Panc1 (cell line): ENCODE measurements around the gene ITGA3. TPM values are rescaled to one million over a fixed set of nuclear protein-coding genes. Genes with fewer than 3 reads are reported as not detected.

ENCODE experiments used
- ATAC-seq: fragments of 200-7000 bp; cut with Tn5 transposase; 2 replicates; pipeline ENCODE4 v1.9.1; 2020; ENCODE audit warnings: mild to moderate bottlenecking, moderate library complexity
- BruUV-seq: library from RNA; stranded (reverse); fragments of 400-500 nt; replicated peaks from 2 replicates; lab custom pipeline; 2021; lab: Mats Ljungman, UMichigan
- CTCF ChIA-PET: fragments of 300-600 bp; sonication (Branson Sonifier 250); formaldehyde crosslinking; loops from one replicate; lab custom pipeline; 2022; ENCODE audit warnings: antibody characterized with exemption; lab: Charles Lee
- POLR2A ChIA-PET: fragments of 300-600 bp; sonication (Branson Sonifier 250); formaldehyde crosslinking; loops from one replicate; lab custom pipeline; 2022; ENCODE audit warnings: antibody characterized with exemption; lab: Charles Lee
- DNase-seq: peaks from one replicate; pipeline ENCODE4 v3.0.0-alpha.2; 2010; ENCODE audit warnings: low read depth, low spot score
- H3K27ac ChIP-seq: 2 replicates; pipeline ENCODE4 v1.5.1; 2011; ENCODE audit warnings: mild to moderate bottlenecking, low read length, inconsistent platforms
- H3K27me3 ChIP-seq: fragments of 200-500 bp; sonication (Bioruptor generic); 2 replicates; pipeline ENCODE4 v1.6.0; 2014; ENCODE audit warnings: low read length, inconsistent platforms; ENCODE audit not compliant: control insufficient read depth, insufficient read depth
- H3K36me3 ChIP-seq: fragments of 200-500 bp; sonication (Bioruptor generic); 2 replicates; pipeline ENCODE4 v1.5.1; 2014; ENCODE audit warnings: inconsistent platforms, mild to moderate bottlenecking, low read length, moderate library complexity; ENCODE audit not compliant: control insufficient read depth, insufficient read depth
- H3K4me1 ChIP-seq: 2 replicates; pipeline ENCODE4 v1.5.1; 2011; ENCODE audit warnings: inconsistent platforms, mild to moderate bottlenecking, low read length, moderate library complexity; ENCODE audit not compliant: control insufficient read depth, insufficient read depth
- H3K4me3 ChIP-seq, 2 experiments: 2 replicates each; pipeline ENCODE4 v1.5.1; 2011 to 2012; ENCODE audit warnings: low read depth in 2 of 2, low read length in 2 of 2, mild to moderate bottlenecking in 2 of 2, inconsistent platforms in 1 of 2, moderate library complexity in 1 of 2
- H3K9me3 ChIP-seq: fragments of 200-500 bp; sonication (Bioruptor generic); 2 replicates; pipeline ENCODE4 v1.5.1; 2014; ENCODE audit warnings: low read depth, mild to moderate bottlenecking, inconsistent platforms, low read length, moderate library complexity; ENCODE audit not compliant: control insufficient read depth, insufficient read depth
- CTCF ChIP-seq: fragments of 450-650 bp; IDR thresholded peaks from 2 replicates; pipeline ENCODE4 v1.5.1; 2017; ENCODE audit warnings: mild to moderate bottlenecking
- REST ChIP-seq, 2 experiments: IDR thresholded peaks; 2 replicates each; pipeline ENCODE4 v1.6.1; 2011 to 2012; ENCODE audit warnings: low read depth in 2 of 2, control low read depth in 1 of 2, low read length in 1 of 2, mild to moderate bottlenecking in 1 of 2, moderate library complexity in 1 of 2; ENCODE audit not compliant: insufficient read depth in 1 of 2
- SIN3A ChIP-seq: IDR thresholded peaks from 2 replicates; pipeline ENCODE4 v1.6.1; 2012; ENCODE audit warnings: low read depth, mild to moderate bottlenecking, low read length, moderate library complexity, borderline replicate concordance; ENCODE audit not compliant: insufficient read depth
- in situ Hi-C: cut with HindIII; loops from 2 replicates; pipeline ENCODE4 v1.10.0; 2016; ENCODE audit warnings: low sequenced_read_pairs, low pct_unique_long_range_greater_than_20kb
- intact Hi-C: fragments of 100-400 bp; cut with micrococcal nuclease; formaldehyde crosslinking; loops from one replicate; pipeline ENCODE4 v1.10.0; 2022; ENCODE audit not compliant: unreplicated experiment
- total RNA-seq: library from RNA; stranded (reverse); gene quantifications from one replicate; pipeline ENCODE4 v1.2.1, GENCODE V29; 2021; ENCODE audit not compliant: unreplicated experiment

Gene ITGA3
- total RNA-seq, 1 experiment from 2014 or later, result 439 TPM

GRCh38 chr17:50027881-50028735 lies 27.8 kb upstream of the ITGA3 start:
- in situ Hi-C loops, result no loop called here
- ATAC-seq, result peak; percentile 81

More at GRCh38 chr17:50027881-50028735, 27.8 kb upstream of the ITGA3 start:
- DNase-seq, result no peak
- 0 out of 2 replicates have a peak, but pooled peaks have one; percentile 29 for TF ChIP-seq SIN3A
- no peak for TF ChIP-seq CTCF
- no peak for TF ChIP-seq REST (IDR thresholded peaks at IDR 0.05; ENCODE audit: insufficient read depth in 1 of 2, low read depth in 2 of 2, low read length in 1 of 2)
- no peaks in the 10 kb centered on the region for H3K36me3 ChIP-seq
- H3K27ac ChIP-seq, result peak overlapping the region; percentile 91
- ChIA-PET POLR2A (interaction anchor here (0.6 to 1.3 kb wide), 2 partner anchors 28 to 32 kb away, joined by 3 to 4 read pairs; partner anchors contain the start of gene ITGA3), CTCF (interaction anchor here (0.7 to 3.6 kb wide), 3 partner anchors 10 to 1862 kb away, joined by 5 to 15 read pairs (median 7); partner anchors contain the start of gene ITGA3)
- intact Hi-C loops, result loop anchor here (1.0 kb wide), 2 partner anchors 27 to 59 kb away; no protein-coding TSS in a partner anchor
- no TSS peak for BruUV-seq
- no peaks in the 10 kb centered on the region for H3K27me3 ChIP-seq
- peak overlapping the region; percentile 33 to 56; a peak in 3 of 4 replicates for H3K4me3 ChIP-seq
- H3K4me1 ChIP-seq, result peaks cover 34% of the 10 kb centered on the region
- peaks cover 3% of the 10 kb centered on the region; the same call in 1 of the 2 replicates for H3K9me3 ChIP-seq
